H1 (cell line): ENCODE data around the gene TOMT. TPM values are rescaled to one million over a fixed set of nuclear protein-coding genes. Genes with fewer than 3 reads are reported as not detected.
A peak's percentile ranks its signal among the peaks of the same experiment; 100 is the strongest.

Source experiments
- ATF2 ChIP-seq: IDR thresholded peaks from 2 replicates; pipeline ENCODE4 v1.6.1; 2012; ENCODE audit warnings: low read length, inconsistent platforms
- CHD7 ChIP-seq: fragments of 300-600 bp; sonication (generic); IDR thresholded peaks from 2 replicates; pipeline ENCODE4 v1.7.1; 2012; ENCODE audit warnings: low read length, moderate library complexity, mild to moderate bottlenecking, inconsistent platforms; ENCODE audit not compliant: insufficient replicate concordance
- E2F6 ChIP-seq: IDR thresholded peaks from 2 replicates; pipeline ENCODE4 v1.6.1; 2012; ENCODE audit warnings: inconsistent platforms
- EP300 ChIP-seq, 2 experiments: IDR thresholded peaks; 1 replicate in 1 of 2; 2 replicates in 1 of 2; pipeline ENCODE4 v1.6.1; 2011 to 2012; ENCODE audit warnings: low read depth in 2 of 2, low read length in 2 of 2, mild to moderate bottlenecking in 2 of 2, borderline replicate concordance in 1 of 2, inconsistent platforms in 1 of 2, moderate library complexity in 1 of 2
- JUND ChIP-seq: IDR thresholded peaks from 2 replicates; pipeline ENCODE4 v1.6.1; 2011; ENCODE audit warnings: mild to moderate bottlenecking, improper control_type of control experiment, low read length
- KDM4A ChIP-seq: IDR thresholded peaks from one replicate; pipeline ENCODE4 v1.7.1; 2012; ENCODE audit warnings: low read depth, mild to moderate bottlenecking, moderate library complexity, low read length, inconsistent platforms; ENCODE audit not compliant: severe bottlenecking
- POLR2AphosphoS5 ChIP-seq: IDR thresholded peaks from 2 replicates; pipeline ENCODE4 v1.6.1; 2011; ENCODE audit warnings: low read depth, low read length
- RAD21 ChIP-seq, 2 experiments: IDR thresholded peaks in 1 of 2; conservative IDR thresholded peaks in 1 of 2; 2 replicates each; pipeline ENCODE4 v1.6.1; 2011; ENCODE audit warnings: low read depth in 2 of 2, low read length in 2 of 2, improper control_type of control experiment in 1 of 2, inconsistent platforms in 1 of 2, mild to moderate bottlenecking in 1 of 2, moderate library complexity in 1 of 2
- polyA plus RNA-seq, 7 experiments: library from polyadenylated mRNA; depleted of rRNA in 3 of 7; stranded (reverse) in 5 of 7; unstranded in 2 of 7; fragments of >200 nt in 5 of 7; fragments of 200-250 nt in 2 of 7; gene quantifications; 1 replicate in 5 of 7; 2 replicates in 1 of 7; 4 replicates in 1 of 7; pipeline versions ENCODE4 v1.2.1 to v1.2.3, GENCODE V29; 2011 to 2013; ENCODE audit warnings: missing spikeins in 2 of 7, mixed read lengths in 2 of 7
- total RNA-seq: library from RNA; stranded (reverse); fragmentation: NEBNext Ultra II Directional; extraction: Animal tissue kit (Norgen Biotek cat#: 25700); gene quantifications from 2 replicates; pipeline ENCODE4 v1.2.1, GENCODE V29; 2021

TOMT gene
- total and polyA plus RNA-seq, 2 of the 8 experiments (the other 6 are each of a cell fraction or from before 2014, with no cell fraction given) = 0.11 TPM; not detected in 1

DNA sequence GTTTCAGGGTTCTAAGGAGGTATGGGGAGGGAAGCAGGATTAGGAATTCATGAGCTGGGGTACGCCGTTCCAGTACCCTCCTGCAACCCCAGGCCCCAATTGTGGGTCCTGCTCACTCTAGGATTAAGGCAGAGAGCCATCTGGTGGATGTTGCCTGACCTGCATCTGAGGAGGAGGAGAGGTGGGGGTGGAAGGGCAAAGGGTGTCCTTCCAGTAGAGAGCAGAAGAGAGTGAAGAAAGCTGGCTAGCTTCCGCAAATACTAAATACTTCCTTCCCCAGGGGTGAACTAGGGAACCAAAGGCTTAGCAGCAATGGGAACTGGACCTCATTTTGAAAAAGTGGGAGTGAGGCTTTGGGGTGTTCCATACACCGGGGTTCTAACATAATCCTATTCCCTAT, 14.4 kb upstream of the TOMT start (continued):
- no peak for TF ChIP-seq CHD7
- TF ChIP-seq JUND = peak; percentile 10; the same call in 1 of the 2 replicates
- 0 out of 2 replicates have a peak, but pooled peaks have one; percentile 43 for TF ChIP-seq POLR2AphosphoS5
- no peak for TF ChIP-seq E2F6
- no peak for TF ChIP-seq KDM4A
- peak; percentile 87 to 91 for TF ChIP-seq RAD21 (IDR thresholded peaks at IDR 0.05 in 1 of 2, conservative IDR thresholded peaks at IDR 0.05 in 1 of 2; ENCODE audit: low read depth in 2 of 2, low read length in 2 of 2)
- no peak for TF ChIP-seq EP300 (IDR thresholded peaks at IDR 0.05; ENCODE audit: borderline replicate concordance in 1 of 2, low read depth in 2 of 2, low read length in 2 of 2)
- peak; percentile 56; the same call in 1 of the 2 replicates for TF ChIP-seq ATF2
